HG02642 (cell line): ENCODE results near the gene MAD1L1.
"Not testable (repeated sequence)": the region's sequence is repeated elsewhere in the genome, so short reads cannot be mapped to it uniquely, and the experiment has no call there.

Experiments
- ATAC-seq: cut with Tn5 transposase; IDR thresholded peaks from one replicate; pipeline ENCODE4 v1.9.1; 2021; ENCODE audit warnings: mild to moderate bottlenecking; ENCODE audit not compliant: unreplicated experiment, poor library complexity

The MAD1L1 gene

DNA sequence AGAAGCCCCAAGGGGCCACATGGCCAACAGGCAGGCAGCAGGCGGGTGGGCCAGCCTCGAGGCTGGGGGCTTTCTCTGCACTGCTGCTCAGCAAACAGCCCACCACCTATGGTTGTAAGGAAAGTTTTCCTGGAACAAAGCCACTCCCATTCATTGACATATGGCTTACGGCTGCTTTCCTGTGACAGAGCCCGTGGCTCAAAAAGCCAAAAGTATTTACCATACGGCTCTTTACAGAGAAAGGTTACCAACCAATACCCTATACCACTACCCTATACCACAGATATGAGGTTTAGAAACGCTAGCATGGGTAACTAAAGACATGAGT lies 152.7 kb downstream of the MAD1L1 start:
- ATAC-seq = no peak

DNA sequence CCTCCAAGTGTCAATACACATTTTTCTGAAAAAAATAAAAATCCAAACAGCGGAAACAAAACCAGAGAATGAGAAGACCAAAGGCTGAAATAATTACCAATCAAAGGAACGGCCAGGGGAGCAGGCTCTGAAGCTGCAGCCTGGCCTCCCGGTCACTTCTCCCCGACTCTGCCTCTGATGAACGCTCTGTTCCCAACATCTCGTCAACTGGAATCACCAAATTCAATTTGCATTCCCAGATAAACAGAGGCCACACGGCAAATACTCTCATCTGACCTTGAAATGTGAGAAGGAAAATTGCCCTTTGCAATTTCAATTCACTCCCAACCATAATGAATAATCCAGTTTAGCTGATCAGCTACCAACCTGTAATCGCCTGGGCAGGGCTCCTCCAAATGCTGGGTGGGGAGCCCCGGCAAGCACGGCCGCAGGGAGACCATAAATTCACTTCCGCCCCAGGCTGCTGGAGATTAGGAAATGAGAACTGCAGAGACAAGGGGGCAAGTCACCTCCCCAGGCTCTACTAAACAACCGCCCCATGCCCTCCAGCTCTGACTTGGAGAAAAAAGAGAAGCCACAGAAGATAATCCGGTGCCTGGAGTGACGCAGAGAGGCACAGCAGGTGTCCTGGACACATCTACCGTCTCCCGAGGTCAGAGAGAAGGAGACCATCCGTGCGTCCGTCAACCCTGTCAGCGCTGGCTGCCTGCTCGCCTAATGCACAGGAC lies 153.2 kb downstream of the MAD1L1 start:
- ATAC-seq = no peak

DNA sequence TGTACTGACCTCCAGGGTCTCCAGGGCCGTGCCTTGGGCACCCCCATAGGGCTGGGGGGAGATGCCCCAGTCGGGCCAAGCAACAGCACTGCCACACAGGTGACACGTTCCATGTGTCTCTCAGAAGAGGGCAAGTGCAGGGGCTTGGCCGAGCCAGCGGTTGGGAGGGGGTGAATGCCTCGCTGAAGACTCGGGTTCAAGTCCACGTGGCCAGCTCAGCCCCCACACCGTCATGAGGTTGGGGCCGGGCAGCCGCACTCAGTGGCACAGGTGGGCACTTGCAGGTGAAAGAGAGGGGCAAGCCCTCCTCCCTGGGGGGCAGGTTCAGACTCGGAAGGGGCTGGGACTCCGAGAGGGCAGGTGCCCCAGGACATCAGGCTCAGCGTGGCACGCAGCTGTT lies 153.8 kb downstream of the MAD1L1 start:
- no peak for ATAC-seq

DNA sequence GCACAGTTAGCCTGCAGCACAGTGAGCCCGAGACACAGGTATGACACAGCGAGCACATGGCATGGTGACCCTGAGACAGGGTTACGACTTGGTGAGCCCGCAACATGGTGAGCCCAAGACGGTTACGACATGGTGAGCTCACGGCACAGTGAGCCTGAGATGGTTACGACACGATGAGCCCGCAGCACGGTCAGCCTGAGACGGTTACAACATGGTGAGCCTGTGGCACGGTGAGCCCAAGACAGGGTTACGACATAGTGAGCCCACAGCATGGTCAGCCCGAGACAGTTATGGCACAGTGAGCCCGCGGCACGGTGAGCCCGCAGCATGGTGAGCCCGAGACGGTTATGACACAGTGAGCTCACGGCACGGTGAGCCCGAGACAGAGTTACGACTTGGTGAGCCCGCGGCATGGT lies 156.1 kb downstream of the MAD1L1 start:
- ATAC-seq = no peak

DNA sequence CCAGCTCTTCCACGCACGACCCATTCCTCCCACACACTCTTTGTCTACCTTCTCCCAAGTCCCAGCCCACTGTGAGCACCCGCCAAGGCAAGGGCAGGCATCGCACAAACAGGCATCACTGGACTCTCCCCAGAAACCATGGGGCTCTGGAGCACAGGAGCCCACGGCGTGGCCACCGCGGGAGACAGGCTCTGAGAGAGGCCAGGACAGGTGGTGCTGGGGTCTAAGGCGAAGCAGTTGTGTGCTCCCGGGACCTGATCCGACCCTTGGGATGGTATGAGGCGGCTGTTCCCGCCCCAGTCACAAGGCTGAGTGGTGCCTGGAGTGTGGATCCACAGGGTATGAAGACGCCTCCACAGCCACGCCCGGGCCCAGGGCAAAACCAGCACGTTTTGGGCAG lies 156.9 kb downstream of the MAD1L1 start:
- ATAC-seq = no peak

DNA sequence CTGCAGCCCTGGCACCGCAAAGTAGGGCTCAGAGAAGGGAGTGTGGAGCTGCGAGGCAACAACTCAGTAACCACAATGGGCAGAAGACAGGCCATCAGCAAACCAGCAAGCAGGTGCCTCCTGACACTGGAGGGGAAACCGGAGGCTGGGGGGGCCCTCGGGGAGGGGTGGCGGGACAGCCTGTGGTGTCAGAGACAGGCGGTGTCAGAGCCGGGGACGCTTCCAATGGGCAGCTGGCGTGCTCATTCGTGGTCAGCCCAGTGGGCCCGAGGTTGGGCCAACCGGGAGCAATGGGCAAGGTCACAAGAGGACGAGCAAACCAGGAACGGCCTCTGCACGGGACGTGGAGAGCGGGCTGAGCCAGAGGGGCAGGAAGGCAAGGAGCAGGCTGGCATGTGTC lies 158.1 kb downstream of the MAD1L1 start:
- ATAC-seq = no peak

DNA sequence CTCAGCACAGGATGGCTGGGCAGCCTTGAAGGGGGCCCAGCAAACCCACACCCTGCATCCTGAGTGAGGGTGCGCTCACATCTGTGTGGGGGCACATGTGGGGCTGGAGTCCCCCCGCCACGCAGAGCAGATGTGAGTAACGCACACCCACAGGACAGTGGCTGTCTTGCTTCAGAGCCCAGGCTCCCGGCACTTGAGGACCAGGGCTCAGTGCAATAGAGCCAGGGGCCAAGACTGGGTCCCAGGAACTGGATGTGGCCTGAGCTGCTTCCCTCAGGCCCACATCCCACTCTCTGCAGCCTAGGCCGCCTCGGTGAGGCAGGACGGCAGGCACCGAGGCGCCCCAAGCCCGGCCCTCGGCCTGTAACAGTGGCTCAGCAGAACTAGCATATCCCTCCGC lies 159.9 kb downstream of the MAD1L1 start:
- no peak for ATAC-seq

DNA sequence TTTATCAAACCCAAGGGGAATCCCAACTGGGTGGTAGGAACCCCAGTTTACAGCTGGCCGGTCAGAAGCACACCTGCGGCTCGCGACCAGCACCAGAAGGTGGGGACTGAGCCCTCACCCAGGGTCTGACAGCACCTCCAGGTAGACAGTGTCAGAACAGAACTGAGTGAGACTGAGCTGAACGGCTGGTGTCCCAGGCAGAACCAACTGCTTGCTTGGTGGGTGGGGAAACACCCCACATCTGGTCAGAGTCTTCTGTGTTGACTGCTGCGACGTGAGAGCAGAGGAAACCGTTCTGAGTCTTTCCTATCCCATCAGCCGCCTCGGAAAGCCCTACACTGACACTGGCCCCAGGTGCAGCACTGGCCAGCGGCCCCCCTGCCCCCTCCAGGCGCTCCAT lies 160.7 kb downstream of the MAD1L1 start:
- peak; percentile 83 for ATAC-seq

DNA sequence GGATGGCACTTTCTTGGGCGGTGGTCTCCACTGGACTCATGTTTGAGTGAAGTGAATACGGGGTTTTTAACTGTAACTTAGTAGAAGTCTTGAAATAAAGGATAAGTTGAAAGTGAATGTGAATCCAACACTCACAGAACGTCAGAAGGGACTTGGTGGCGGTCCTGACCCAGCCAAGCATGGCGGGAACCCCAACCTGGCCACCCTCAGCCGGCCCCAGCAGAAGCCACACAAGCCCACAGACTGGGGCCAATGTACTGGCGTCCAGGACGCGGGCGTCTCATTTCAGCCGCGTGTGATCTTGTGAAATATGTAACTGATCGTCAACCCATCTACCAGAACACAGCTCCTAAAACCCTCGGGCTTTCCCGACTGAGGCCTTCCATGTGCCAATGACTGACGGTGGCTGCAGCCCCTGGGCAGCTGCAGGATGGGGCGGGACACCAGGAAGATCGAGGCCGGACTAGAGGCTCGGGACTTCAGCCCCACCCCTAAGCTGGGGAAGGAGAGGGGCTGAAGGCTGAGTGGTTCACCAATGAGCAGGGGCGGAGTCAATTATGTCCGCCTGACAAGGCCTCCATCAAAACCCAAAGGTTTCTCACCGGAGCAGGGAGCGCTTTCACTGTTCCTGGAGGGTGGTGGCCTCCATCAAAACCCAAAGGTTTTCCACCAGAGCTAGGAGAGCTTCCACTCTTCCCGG lies 161.5 kb downstream of the MAD1L1 start:
- no peak for ATAC-seq

DNA sequence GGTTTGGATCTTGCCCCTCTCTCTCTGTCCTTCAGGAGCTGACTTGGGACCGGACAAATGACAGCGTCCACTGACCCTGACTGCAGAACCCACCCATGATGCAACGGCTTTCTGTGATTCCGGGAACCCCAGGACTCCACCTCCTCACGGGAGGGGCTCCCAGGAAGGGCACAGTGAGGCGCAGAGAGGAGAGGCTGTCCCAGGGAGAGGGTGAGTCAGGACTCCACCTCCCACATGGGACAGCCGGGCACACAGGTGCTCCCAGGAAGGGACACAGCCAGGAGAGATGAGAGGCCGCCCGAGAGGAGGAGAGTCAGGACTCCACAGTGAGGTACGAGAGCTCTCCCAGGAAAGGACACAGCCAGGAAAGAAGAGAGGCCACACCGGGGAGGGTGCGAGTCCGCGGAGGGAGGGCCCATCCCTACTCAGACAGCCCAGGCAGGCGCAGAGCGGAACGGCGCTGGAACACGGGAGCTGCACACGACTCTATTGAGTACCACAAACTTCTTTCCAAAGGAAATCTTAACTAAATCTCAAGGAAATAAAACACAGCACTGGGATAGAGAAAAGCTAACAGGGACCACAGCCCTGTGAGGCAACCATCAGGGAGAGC lies 162.5 kb downstream of the MAD1L1 start:
- no peak for ATAC-seq

DNA sequence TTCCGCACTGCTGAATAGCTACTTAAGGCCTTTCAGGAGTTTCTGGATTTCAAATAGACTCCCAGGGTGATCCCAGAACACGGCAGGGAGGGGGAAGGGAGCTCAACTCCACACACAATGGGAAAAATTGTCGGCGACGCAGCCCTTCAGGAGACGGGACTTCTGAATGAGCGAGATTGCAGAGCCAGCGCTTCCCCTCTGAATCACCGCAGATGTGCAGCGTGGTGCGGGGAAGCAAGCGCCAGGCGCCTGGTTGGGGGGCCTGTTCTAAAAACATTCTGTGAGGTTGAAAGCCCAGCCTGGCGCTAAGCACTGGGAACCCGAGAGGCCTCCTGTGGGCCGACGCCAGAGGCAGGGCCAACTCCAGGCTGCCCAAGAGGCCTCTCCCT lies 163.3 kb downstream of the MAD1L1 start:
- no peak for ATAC-seq

DNA sequence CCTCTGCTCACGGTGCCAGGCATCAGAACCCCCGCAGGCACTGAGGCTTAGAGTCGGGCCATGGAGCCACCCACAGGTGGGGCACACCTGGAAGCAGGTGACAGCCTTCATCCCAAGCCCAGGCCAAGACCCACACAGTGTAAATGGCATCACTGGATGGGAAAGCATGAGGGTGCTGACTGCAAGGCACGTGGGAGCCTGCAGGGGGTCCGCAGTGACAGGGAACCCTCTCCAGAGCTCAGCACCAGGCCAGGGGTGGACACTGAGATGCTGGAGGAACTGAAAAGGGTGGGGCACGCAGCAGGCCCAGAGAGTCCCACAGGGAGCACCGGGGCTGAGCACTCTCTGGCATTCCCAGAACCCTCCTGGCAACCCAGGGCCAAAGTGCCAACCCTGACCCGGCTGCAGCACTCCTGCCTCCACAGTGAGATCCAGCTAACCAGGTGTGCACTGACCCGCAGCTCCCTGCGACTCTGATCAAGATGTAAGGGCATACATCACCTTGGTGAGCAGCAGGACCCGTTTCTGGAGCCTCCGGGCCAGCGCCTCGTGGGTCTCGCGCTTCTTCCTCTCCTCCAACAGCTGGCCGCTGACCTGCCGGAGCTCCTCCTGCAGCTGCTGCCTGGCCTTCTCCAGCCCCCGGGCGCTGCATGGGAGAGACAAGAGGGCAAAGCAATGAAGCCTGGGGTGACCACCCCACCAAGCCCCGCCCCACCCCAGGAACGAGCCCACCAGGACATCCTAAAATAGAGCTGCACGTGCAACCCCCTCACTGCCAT lies 163.9 kb downstream of the MAD1L1 start:
- no peak for ATAC-seq

DNA sequence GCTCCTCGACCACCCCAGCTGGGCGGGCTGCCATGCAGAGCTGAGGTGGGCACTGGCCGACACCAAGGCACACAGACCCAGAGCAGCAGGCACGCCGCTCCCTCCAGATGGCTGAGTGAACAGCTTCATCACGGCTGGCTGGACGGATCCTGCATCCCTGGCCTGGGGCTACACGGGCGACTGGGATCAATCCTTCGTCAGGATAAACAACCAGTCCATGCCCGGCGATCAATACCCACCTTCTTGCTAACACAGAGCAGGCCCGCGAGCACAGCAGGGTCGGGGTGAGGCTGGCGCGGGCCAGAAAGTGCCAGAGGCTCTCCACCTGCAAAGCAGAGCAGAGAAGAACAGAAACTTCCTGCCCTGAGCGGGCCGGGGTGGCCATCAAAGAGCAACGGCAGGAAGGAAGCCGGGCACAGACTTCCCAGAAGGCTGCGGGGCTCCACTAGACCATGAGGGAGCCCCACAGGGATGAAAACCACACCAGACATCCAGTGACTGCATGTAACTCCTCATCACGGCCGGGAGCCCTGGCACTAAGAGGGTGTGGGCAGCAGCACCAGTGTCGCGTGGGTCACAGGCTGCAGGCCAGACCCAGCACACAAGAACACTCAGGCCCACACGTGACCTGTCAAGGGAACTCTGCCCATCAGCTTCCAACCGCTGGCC lies 166.4 kb downstream of the MAD1L1 start:
- no peak for ATAC-seq

DNA sequence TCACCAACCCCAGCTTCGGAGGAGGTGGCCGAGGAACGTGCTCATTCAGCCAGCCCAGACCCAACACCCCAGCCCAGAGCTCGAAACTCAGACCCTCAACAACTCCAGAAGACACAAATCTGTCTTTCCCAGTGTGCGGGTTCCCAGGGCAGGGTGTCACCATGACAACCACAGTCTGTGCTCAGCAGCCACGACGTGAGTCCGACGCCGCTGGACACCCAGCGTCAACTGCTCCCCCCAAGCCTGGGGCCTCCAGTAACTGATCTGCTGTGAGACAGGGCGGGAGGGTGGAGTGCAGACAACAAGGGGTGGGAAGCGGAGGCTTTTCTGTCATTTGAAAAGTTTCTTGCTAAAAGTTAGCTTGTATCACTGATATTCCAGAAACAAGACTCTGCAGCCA lies 167.2 kb downstream of the MAD1L1 start:
- no peak for ATAC-seq

DNA sequence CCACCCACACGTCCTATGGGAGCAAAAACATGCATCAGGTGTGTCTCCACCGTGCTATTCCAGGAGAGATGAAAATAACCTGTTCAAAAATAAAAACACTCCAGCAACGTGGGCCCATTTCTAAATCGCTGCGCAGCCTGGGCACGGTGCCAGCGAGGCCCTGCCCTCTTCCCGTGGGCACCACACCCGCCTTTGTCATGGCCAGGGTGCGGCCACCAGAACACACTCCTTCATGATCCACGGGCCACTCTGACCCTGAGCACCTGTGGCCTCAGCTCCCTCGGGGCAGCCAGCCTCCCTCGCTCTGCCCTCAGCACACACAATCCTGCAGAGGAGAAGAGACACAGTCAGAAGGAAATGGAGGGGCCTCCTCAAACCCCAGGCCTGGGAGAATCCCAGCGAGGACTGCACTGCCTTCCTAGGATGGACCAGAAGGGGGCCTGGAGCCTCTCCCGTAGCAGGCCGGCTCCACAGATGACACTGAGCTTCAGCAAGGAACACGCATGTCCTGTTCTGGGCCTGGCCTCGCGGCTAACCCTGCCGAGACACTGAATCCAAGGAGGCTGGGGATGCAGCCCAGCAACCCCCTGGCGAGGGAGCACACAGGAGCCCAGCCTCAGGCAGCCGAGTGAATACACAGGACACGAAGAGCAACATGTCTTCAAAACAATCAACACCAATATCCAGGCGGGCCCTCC lies 169.0 kb downstream of the MAD1L1 start:
- ATAC-seq = no peak

DNA sequence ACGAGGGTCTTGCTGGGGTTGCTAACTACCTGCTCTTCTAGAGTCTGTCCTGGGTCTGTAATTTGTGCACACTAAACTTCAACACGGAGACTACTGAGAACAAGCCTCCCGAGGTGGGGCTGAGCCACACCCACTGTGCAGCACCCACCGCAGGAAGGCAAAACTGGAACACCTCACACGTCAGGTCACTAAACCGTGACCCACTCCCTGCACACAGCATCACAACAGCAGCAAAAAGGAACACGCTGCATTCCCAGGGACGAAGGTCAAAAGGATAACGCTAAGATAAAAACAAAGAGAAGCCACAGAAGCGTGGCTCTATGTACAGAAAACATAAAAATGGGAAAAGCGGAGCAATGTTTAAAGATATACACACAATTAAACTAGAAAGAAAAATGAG lies 170.1 kb downstream of the MAD1L1 start:
- no peak for ATAC-seq

DNA sequence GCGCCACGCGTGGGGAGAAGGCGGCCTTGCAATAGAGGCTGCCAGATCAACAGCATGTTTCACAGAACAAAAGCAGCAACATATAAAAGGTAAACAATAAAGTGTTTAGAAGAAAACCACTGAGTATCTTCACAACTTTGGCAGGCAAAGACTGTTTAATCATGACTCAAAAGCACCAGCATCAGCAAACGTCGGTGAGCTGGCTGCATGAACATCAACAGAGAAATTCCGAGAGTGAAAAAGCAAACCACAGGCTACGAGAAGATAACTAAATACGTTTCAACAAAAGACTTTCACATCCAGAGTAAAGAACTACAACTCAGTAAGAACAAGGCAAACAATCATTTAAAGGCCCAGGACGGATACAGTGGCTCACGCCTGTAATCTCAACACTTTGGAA lies 172.0 kb downstream of the MAD1L1 start:
- ATAC-seq = no peak

DNA sequence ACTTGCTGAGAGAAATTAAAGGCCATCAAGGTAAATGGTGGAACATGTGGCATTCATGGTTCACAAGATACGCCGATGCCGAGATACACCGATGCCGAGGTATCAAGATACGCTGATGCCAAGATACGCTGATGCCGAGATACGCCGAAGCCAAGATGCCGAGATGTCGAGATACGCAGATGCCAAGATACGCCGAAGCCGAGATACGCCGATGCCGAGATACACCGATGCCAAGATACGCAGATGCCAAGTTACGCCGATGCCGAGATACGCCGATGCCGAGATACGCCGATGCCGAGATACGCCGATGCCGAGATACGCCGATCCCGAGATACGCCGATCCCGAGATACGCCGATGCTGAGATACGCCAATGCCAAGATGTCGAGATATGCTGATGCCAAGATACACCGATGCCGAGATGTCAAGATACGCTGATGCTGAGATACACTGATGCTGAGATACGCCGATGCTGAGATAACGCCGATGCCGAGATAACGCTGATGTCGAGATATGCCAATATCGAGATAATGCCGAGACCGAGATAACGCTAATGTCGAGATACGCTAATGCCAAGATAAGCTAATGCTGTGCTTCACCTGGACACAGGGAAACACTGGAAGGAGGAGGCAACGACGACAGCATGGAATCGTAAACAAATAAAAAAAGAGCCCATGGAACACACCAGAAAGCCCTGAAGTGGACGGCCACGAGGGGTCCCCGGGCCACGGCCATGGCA lies 172.6 kb downstream of the MAD1L1 start:
- ATAC-seq = no peak

DNA sequence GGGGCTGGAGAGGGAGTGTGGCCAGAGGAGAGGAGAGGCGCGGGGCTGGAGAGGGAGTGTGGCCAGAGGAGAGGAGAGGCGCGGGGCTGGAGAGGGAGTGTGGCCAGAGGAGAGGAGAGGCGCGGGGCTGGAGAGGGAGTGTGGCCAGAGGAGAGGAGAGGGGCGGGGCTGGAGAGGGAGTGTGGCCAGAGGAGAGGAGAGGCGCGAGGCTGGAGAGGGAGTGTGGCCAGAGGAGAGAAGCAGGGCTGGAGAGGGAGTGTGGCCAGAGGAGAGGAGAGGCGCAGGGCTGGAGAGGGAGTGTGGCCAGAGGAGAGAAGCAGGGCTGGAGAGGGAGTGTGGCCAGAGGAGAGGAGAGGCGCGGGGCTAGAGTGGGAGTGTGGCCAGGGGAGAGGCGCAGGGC lies 174.5 kb downstream of the MAD1L1 start:
- ATAC-seq = not testable (repeated sequence)
